Measurements from ENCODE around the gene SLC41A1. TPM values are rescaled to one million over a fixed set of nuclear protein-coding genes. Genes with fewer than 3 reads are reported as not detected.

SLC41A1 gene
- total RNA-seq, 1 donor: 29.3 TPM

Other genes with a start within 250 kb of the SLC41A1 start
- 27.1 and 30.4 TPM in 2 replicates for gene ELK4, start 181.2 kb downstream of the SLC41A1 start, total RNA-seq
- 1.1 and 1.5 TPM in 2 replicates for gene SLC45A3, start 132.7 kb downstream of the SLC41A1 start, total RNA-seq
- 132 and 140 TPM in 2 replicates for gene NUCKS1, start 63.0 kb downstream of the SLC41A1 start, total RNA-seq
- 37.6 and 43.3 TPM in 2 replicates for gene RAB29, start 37.7 kb downstream of the SLC41A1 start, total RNA-seq
- gene PM20D1, start 36.9 kb upstream of the SLC41A1 start, total RNA-seq: 0.29 TPM in 1 of 2 replicates, not detected in the other
- gene SLC26A9, start 130.3 kb upstream of the SLC41A1 start, total RNA-seq: not detected in 2 replicates
- 7.6 and 7.7 TPM in 2 replicates for gene RAB7B, start 190.2 kb upstream of the SLC41A1 start, total RNA-seq
- gene CTSE, start 210.7 kb upstream of the SLC41A1 start, total RNA-seq: not detected in 2 replicates
- gene RHEX, start 240.0 kb upstream of the SLC41A1 start, total RNA-seq: not detected in 2 replicates